Lower leg skin (tissue), 3 donors: ENCODE measurements around the gene TMEM169.

Source experiments
- CTCF ChIP-seq, 3 donors: fragments of 450-650 bp; IDR thresholded peaks; one replicate each; pipeline ENCODE4 v1.5.1; 2016; ENCODE audit warnings: antibody characterized with exemption in 3 of 3, mild to moderate bottlenecking in 3 of 3, moderate library complexity in 2 of 3
- POLR2A ChIP-seq, 2 donors: fragments of 450-650 bp; IDR thresholded peaks; one replicate each; pipeline ENCODE4 v1.6.1; 2016 to 2017; ENCODE audit warnings: antibody characterized with exemption in 2 of 2, mild to moderate bottlenecking in 1 of 2, moderate library complexity in 1 of 2

GRCh38 chr2:216059233-216059834, 22.4 kb upstream of the TMEM169 start:
- TF ChIP-seq CTCF (IDR thresholded peaks at IDR 0.05): no peak
- no peak for TF ChIP-seq POLR2A (IDR thresholded peaks at IDR 0.05)
